ENCODE data around the gene RPL27.
"Not testable (repeated sequence)": the region's sequence is repeated elsewhere in the genome, so short reads cannot be mapped to it uniquely, and the experiment has no call there.

The RPL27 gene

DNA sequence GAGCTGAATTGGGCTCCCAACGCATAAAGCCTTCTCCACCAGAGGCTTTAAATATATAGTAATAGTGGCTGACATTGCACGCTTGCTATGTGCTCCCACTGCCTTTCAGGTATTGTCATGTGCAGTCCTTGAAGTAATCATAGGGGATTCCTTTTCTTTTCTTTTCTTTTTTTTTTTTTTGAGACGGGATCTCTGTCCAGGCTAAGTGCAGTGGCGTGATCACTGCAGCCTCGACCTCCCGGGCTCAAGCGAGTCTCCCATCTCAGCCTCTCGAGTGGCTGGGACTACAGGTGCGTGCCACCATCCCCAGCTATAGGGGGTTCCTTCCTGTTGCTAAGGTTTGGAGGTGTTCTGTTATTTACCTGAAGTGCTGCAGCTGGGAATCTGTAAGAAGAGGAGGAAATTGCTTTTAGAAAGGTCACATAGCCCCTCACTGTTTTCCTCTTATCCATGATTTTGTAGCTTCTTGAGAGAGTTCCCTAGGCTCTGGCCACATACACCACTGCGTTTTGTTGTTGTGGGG is 845 bp downstream of the RPL27 start:
- no peak for DNase-seq (ENCODE audit: low spot score)
- TF ChIP-seq, protein P1, sequence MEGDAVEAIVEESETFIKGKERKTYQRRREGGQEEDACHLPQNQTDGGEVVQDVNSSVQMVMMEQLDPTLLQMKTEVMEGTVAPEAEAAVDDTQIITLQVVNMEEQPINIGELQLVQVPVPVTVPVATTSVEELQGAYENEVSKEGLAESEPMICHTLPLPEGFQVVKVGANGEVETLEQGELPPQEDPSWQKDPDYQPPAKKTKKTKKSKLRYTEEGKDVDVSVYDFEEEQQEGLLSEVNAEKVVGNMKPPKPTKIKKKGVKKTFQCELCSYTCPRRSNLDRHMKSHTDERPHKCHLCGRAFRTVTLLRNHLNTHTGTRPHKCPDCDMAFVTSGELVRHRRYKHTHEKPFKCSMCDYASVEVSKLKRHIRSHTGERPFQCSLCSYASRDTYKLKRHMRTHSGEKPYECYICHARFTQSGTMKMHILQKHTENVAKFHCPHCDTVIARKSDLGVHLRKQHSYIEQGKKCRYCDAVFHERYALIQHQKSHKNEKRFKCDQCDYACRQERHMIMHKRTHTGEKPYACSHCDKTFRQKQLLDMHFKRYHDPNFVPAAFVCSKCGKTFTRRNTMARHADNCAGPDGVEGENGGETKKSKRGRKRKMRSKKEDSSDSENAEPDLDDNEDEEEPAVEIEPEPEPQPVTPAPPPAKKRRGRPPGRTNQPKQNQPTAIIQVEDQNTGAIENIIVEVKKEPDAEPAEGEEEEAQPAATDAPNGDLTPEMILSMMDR (IDR thresholded peaks at IDR 0.05; ENCODE audit: extremely low read depth, missing control alignments): no peak

DNA sequence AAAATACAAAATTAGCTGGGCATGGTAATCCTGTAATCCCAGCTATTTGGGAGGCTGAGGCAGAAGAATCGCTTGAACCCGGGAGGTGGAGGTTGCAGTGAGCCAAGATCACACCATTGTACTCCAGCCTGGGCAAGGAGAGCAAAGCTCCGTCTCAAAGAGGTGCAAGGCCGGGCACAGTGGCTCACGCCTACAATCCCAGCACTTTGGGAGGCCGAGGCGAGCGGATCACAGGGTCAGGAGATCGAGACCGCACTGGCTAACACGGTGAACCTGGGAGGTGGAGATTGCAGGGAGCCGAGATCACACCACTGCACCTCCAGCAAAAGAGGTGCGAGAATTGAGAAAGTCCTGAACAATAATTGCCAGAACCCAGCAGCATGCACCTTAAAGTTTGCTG is 2.7 kb downstream of the RPL27 start:
- DNase-seq (ENCODE audit: low spot score): not testable (repeated sequence)

DNA sequence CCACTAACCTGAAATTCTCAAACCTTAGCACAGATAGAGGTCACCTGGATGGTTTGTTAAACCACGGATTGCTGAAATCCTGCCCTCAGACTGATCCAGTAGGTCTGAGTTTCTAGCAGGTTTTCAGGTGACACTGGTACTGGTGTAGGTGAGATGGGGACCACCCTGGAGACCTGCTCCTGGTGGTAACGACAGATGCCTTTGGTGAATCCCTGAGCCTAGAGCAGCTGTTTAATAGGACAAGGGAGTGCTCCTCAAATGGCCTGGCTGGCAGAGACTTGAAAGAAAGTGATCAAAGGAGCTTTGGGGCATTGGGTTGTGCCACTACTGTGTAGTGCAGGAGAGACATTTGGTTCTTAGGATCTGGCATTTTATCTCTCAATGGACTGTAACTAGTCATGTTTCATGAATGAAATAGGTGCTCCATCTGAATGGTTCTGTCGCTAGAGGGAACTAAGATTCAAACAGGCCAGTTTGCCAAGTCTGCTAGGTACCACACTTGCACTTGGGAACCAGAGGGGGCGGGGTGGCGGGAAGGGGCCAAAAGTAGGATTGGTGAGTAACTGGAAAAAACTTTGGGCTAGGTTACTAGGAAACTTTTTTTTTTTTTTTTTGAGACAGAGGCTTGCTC is 5.4 kb downstream of the RPL27 start:
- TF ChIP-seq, protein P1 (IDR thresholded peaks at IDR 0.05; ENCODE audit: extremely low read depth, missing control alignments): no peak
- DNase-seq (ENCODE audit: low spot score): no peak

DNA sequence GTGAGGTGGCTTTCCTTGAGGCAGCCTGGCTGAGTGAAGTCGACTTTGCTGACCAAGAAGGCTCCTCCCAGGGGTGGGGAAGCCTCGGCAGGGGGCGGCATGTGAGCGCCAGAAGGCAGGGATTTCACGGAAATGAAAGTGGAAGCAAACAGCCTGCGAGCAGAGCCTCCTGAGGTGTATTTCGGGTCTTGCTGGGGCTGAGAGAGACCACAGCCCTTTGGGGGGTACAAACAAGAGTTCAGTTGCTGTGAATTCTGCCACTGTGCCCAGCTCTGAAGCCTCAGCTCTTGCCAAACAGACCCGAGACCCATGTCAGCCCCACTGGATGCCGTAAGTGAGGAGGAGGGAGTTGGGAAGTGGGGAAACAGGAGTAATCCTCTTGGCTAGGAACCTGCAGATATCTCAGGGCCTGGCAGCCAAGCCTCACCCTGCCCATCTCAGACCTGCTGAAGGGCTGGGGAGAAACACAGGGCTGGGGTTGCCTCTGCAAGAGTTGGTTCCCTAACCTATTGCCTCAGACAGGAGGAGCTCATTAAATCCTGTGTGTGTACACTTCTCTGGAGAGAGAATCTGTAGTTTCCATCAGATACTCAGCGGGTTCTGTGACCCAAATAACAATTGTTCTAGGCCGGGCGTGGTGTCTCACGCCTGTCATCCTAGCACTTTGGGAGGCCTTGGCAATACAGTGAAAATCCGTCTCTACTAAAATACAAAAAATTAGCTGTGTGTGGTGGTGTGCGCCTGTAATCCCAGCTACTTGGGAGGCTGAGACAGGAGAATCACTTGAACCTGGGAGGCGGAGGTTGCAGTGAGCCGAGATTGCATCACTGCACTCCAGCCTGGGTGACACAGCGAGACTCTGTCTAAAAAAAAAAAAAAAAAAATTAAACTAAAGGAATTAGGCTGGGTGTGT is 8.7 kb downstream of the RPL27 start, which contains the start of gene IFI35:
IFI35 (plus strand) TSS at position 146 of the 913 bp plus-strand sequence; CDS start at position 310, 164 bp downstream.
- TF ChIP-seq, protein P1 (IDR thresholded peaks at IDR 0.05; ENCODE audit: extremely low read depth, missing control alignments): peak; percentile 1
- DNase-seq (ENCODE audit: low spot score): peak; percentile 85

DNA sequence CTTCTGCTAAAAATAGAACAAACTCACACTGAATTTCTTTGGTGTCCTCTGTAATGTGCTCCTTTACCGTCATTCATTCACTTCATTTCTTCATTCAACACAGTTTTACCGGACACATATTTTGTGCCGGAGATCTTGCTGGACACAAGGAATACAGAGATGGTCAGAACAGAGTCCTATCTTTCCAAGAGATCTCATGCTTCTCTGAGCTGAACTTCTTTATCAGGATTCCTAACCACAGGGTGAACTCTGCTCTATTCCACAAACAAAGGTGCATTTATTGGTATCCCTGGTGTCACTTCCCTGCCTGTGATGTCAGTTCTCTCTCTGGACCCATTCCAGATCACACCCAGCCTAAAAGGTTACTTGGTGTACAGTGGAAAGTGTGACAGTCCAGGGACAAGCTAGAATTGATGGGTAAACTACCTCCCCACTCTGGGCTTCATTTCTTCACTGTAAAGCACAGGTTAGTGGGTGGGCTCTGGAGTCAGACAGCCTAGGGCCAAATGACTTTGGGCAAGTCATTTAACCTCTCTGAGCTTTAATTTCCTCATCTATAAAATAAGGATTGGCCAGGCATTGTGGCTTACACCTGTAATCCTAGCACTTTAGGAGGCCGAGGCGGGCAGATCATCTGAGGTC is 12.6 kb downstream of the RPL27 start:
- TF ChIP-seq, protein P1 (IDR thresholded peaks at IDR 0.05; ENCODE audit: extremely low read depth, missing control alignments): no peak
- no peak for DNase-seq (ENCODE audit: low spot score)

DNA sequence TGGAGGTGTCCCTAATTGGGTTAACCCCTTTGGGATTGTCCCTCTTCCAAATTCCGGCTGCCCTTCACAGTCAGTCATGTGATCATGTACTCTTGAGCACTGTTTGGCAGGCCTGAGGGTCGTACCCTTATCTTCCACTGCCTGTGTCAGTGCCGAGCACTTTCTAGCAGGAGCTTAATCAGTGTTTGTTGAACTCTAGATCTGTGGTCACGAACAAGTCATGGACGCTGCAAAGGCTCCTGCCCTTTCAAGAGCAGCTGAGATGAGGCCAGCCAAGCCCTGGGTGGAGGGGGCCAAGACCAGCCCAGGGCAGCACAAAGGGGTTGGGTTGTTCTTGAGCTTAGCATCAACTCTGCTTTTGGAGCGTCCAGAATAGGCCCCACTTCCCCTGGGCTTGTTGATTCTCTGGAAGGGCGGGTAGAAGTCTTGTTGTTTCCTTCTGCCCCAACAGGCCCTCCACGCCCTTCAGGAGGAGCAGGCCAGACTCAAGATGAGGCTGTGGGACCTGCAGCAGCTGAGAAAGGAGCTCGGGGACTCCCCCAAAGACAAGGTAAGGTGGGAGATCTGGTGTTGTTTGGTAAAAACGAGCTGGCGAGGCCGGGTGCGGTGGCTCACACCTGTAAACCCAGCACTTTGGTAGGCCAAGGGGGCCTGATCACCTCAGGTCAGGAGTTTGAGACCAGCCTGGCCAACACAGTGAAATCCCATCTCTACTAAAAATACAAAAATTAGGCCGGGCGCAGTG is 13.7 kb downstream of the RPL27 start:
- no peak for DNase-seq (ENCODE audit: low spot score)
- TF ChIP-seq, protein P1 (IDR thresholded peaks at IDR 0.05; ENCODE audit: extremely low read depth, missing control alignments): no peak

DNA sequence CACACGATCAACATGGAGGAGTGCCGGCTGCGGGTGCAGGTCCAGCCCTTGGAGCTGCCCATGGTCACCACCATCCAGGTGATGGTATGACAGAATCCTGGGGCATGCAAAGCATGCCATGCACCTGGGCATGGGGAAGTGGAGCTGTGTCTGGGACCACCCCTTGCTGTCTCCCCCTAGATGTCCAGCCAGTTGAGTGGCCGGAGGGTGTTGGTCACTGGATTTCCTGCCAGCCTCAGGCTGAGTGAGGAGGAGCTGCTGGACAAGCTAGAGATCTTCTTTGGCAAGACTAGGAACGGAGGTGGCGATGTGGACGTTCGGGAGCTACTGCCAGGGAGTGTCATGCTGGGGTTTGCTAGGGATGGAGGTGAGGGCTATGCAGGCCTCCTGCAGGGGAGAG is 15.1 kb downstream of the RPL27 start:
- no peak for DNase-seq (ENCODE audit: low spot score)
- TF ChIP-seq, protein P1 (IDR thresholded peaks at IDR 0.05; ENCODE audit: extremely low read depth, missing control alignments): no peak

Data from GM20000 (cell line).